HCT116 (cell line): Measurements from ENCODE around the gene DAAM2. TPM values are rescaled to one million over a fixed set of nuclear protein-coding genes. Genes with fewer than 3 reads are reported as not detected.

Experiments
- ATAC-seq: fragments of 200-7000 bp; cut with Tn5 transposase; 2 replicates; pipeline ENCODE4 v1.9.1; 2020; ENCODE audit warnings: mild to moderate bottlenecking, moderate library complexity
- BruUV-seq: library from RNA; stranded (reverse); fragments of 400-500 nt; replicated peaks from 2 replicates; lab custom pipeline; 2021; lab: Mats Ljungman, UMichigan
- CTCF ChIA-PET: fragments of 300-600 bp; sonication (Branson Sonifier 250); formaldehyde crosslinking; loops from one replicate; lab custom pipeline; 2021; ENCODE audit warnings: antibody characterized with exemption; lab: Charles Lee
- POLR2A ChIA-PET: fragments of 300-600, 350-600 bp; sonication (Branson Sonifier 250); formaldehyde crosslinking; loops from one replicate; lab custom pipeline; 2021; ENCODE audit warnings: antibody characterized with exemption; lab: Charles Lee
- RAD21 ChIA-PET, 2 experiments: fragments of 300-600 bp; sonication (Branson Sonifier 250); formaldehyde crosslinking; loops; one replicate each; lab custom pipeline; 2023; ENCODE audit warnings: low total read pairs in 2 of 2; ENCODE audit not compliant: uncharacterized antibody in 2 of 2, unreplicated experiment in 2 of 2, low non-redundant PET in 1 of 2; lab: Charles Lee
- DNase-seq: peaks from one replicate; pipeline ENCODE4 v3.0.0-alpha.2; 2010; ENCODE audit warnings: low read depth, low spot score
- H2AFZ ChIP-seq: fragments of 200-600 bp; shearing (Covaris generic), sonication (generic); 2 replicates; pipeline ENCODE4 v1.6.1; 2017; ENCODE audit warnings: low read depth, mixed run types, mixed read lengths, antibody characterized with exemption, low read length; ENCODE audit not compliant: poor library complexity, severe bottlenecking
- H3K27ac ChIP-seq: 2 replicates; pipeline ENCODE4 v1.5.1; 2012; ENCODE audit warnings: low read depth, low read length
- H3K27me3 ChIP-seq: fragments of 200-600 bp; sonication (generic); 2 replicates; pipeline ENCODE4 v1.6.1; 2016; ENCODE audit warnings: mixed run types, low read length, mixed read lengths; ENCODE audit not compliant: insufficient read depth
- H3K36me3 ChIP-seq, 2 experiments: fragments of 200-500 bp in 1 of 2; fragments of 200-600 bp in 1 of 2; sonication (Bioruptor generic) in 1 of 2; sonication (generic) in 1 of 2; 2 replicates each; pipeline versions ENCODE4 v1.5.1 to v1.6.1; 2014 to 2016; ENCODE audit warnings: low read length in 2 of 2, inconsistent platforms in 1 of 2, mixed read lengths in 1 of 2, mixed run types in 1 of 2; ENCODE audit not compliant: insufficient read depth in 2 of 2, control insufficient read depth in 1 of 2
- H3K4me1 ChIP-seq, 2 experiments: fragments of 200-600 bp in 1 of 2; sonication (generic) in 1 of 2; 2 replicates each; pipeline versions ENCODE4 v1.5.1 to v1.6.1; 2012 to 2017; ENCODE audit warnings: low read length in 2 of 2, inconsistent platforms in 1 of 2, mild to moderate bottlenecking in 1 of 2, mixed read lengths in 1 of 2, mixed run types in 1 of 2, moderate library complexity in 1 of 2; ENCODE audit not compliant: insufficient read depth in 2 of 2, control insufficient read depth in 1 of 2
- H3K4me2 ChIP-seq: fragments of 200-600 bp; sonication (generic); 2 replicates; pipeline ENCODE4 v1.6.1; 2017; ENCODE audit warnings: mixed run types, low read length, mixed read lengths
- H3K4me3 ChIP-seq, 2 experiments: fragments of 200-600 bp in 1 of 2; sonication (generic) in 1 of 2; replicated peaks in 1 of 2; 2 replicates each; pipeline ENCODE4 v1.5.1; 2011 to 2016; ENCODE audit warnings: low read length in 2 of 2, control low read depth in 1 of 2, low read depth in 1 of 2, mild to moderate bottlenecking in 1 of 2, mixed read lengths in 1 of 2, mixed run types in 1 of 2
- H3K79me2 ChIP-seq: fragments of 200-600 bp; sonication (generic); 2 replicates; pipeline ENCODE4 v1.6.1; 2017; ENCODE audit warnings: mild to moderate bottlenecking, mixed run types, low read length, moderate library complexity, mixed read lengths; ENCODE audit not compliant: insufficient read depth
- H3K9ac ChIP-seq: fragments of 200-600 bp; sonication (generic); 2 replicates; pipeline ENCODE4 v1.6.1; 2016; ENCODE audit warnings: low read length, mixed read lengths
- H3K9me2 ChIP-seq: fragments of 200-600 bp; sonication (generic), shearing (Covaris generic); 2 replicates; pipeline ENCODE4 v1.6.1; 2017; ENCODE audit warnings: mixed run types, mild to moderate bottlenecking, moderate library complexity; ENCODE audit not compliant: insufficient read depth
- H3K9me3 ChIP-seq, 2 experiments: fragments of 200-500 bp in 1 of 2; fragments of 200-600 bp in 1 of 2; sonication (Bioruptor generic) in 1 of 2; sonication (generic) in 1 of 2; 2 replicates each; pipeline ENCODE4 v1.6.1; 2014 to 2017; ENCODE audit warnings: low read length in 2 of 2, mixed read lengths in 2 of 2, inconsistent platforms in 1 of 2, low read depth in 1 of 2, mild to moderate bottlenecking in 1 of 2, mixed run types in 1 of 2, moderate library complexity in 1 of 2; ENCODE audit not compliant: control insufficient read depth in 1 of 2, insufficient read depth in 1 of 2
- H4K20me1 ChIP-seq: fragments of 200-600 bp; sonication (generic), shearing (Covaris generic); 2 replicates; pipeline ENCODE4 v1.6.1; 2017; ENCODE audit warnings: mixed run types, mild to moderate bottlenecking, moderate library complexity; ENCODE audit not compliant: insufficient read depth
- ATF3 ChIP-seq: IDR thresholded peaks from 2 replicates; pipeline ENCODE4 v1.6.1; 2012
- CBX3 ChIP-seq: IDR thresholded peaks from 2 replicates; pipeline ENCODE4 v1.6.1; 2012; ENCODE audit warnings: low read depth
- CTCF ChIP-seq, 3 experiments: fragments of 200-600 bp in 1 of 3; sonication (generic) in 1 of 3; IDR thresholded peaks in 2 of 3; conservative IDR thresholded peaks in 1 of 3; 2 replicates each; pipeline ENCODE4 v1.5.1; 2012 to 2017; ENCODE audit warnings: low read depth in 2 of 3, low read length in 2 of 3, antibody characterized with exemption in 1 of 3, borderline replicate concordance in 1 of 3, control low read depth in 1 of 3, mild to moderate bottlenecking in 1 of 3, mixed read lengths in 1 of 3, mixed run types in 1 of 3, moderate library complexity in 1 of 3; ENCODE audit not compliant: insufficient read depth in 1 of 3
- EGR1 ChIP-seq: IDR thresholded peaks from 2 replicates; pipeline ENCODE4 v1.6.1; 2012; ENCODE audit warnings: low read depth
- ELF1 ChIP-seq: IDR thresholded peaks from 2 replicates; pipeline ENCODE4 v1.6.1; 2012; ENCODE audit warnings: low read depth, borderline replicate concordance
- EZH2 ChIP-seq: fragments of 200-600 bp; sonication (generic); IDR thresholded peaks from 2 replicates; pipeline ENCODE4 v1.6.1; 2017; ENCODE audit warnings: antibody characterized with exemption, mixed run types
- EZH2phosphoT487 ChIP-seq: fragments of 200-600 bp; IDR thresholded peaks from 2 replicates; pipeline ENCODE4 v1.6.1; 2018; ENCODE audit warnings: antibody characterized with exemption, borderline replicate concordance
- FOSL1 ChIP-seq: IDR thresholded peaks from 2 replicates; pipeline ENCODE4 v1.6.1; 2012; ENCODE audit warnings: low read depth
- MAX ChIP-seq: IDR thresholded peaks from 2 replicates; pipeline ENCODE4 v1.6.1; 2012
- POLR2A ChIP-seq: IDR thresholded peaks from 2 replicates; pipeline ENCODE4 v1.7.0; 2011; ENCODE audit warnings: borderline replicate concordance; ENCODE audit not compliant: insufficient read depth, insufficient read length; ENCODE audit errors: extremely low read depth
- POLR2AphosphoS5 ChIP-seq: IDR thresholded peaks from 2 replicates; pipeline ENCODE4 v1.6.1; 2011; ENCODE audit warnings: mild to moderate bottlenecking, low read depth, low read length, moderate library complexity
- RAD21 ChIP-seq: IDR thresholded peaks from 2 replicates; pipeline ENCODE4 v1.6.1; 2012; ENCODE audit warnings: low read depth, mild to moderate bottlenecking
- REST ChIP-seq: IDR thresholded peaks from 2 replicates; pipeline ENCODE4 v1.6.1; 2012; ENCODE audit warnings: low read depth
- SIN3A ChIP-seq: IDR thresholded peaks from 2 replicates; pipeline ENCODE4 v1.6.1; 2012; ENCODE audit warnings: low read depth
- SP1 ChIP-seq: IDR thresholded peaks from 2 replicates; pipeline ENCODE4 v1.6.1; 2012; ENCODE audit warnings: low read depth
- SRF ChIP-seq: IDR thresholded peaks from 2 replicates; pipeline ENCODE4 v1.6.1; 2012; ENCODE audit warnings: low read depth
- TCF7L2 ChIP-seq: IDR thresholded peaks from 2 replicates; pipeline ENCODE4 v1.7.0; 2011; ENCODE audit warnings: borderline replicate concordance, inconsistent platforms; ENCODE audit not compliant: insufficient read depth, insufficient read length; ENCODE audit errors: extremely low read depth
- YY1 ChIP-seq: IDR thresholded peaks from 2 replicates; pipeline ENCODE4 v1.6.1; 2011; ENCODE audit warnings: low read length, low read depth, moderate library complexity, mild to moderate bottlenecking; ENCODE audit not compliant: insufficient replicate concordance; ENCODE audit errors: extremely low read depth
- ZBTB33 ChIP-seq: IDR thresholded peaks from 2 replicates; pipeline ENCODE4 v1.6.1; 2011; ENCODE audit warnings: mild to moderate bottlenecking, low read length, moderate library complexity; ENCODE audit not compliant: insufficient replicate concordance; ENCODE audit errors: extremely low read depth
- ZFX ChIP-seq: fragments of 450-650 bp; IDR thresholded peaks from 2 replicates; pipeline ENCODE4 v1.6.1; 2017
- intact Hi-C: fragments of 100-400 bp; cut with micrococcal nuclease; formaldehyde crosslinking; loops from 2 replicates; pipeline ENCODE4 v1.10.0; 2022
- total RNA-seq: library from RNA; stranded (reverse); gene quantifications from one replicate; pipeline ENCODE4 v1.2.1, GENCODE V29; 2021; ENCODE audit not compliant: unreplicated experiment

The DAAM2 gene
- total RNA-seq, 1 experiment from 2014 or later = not detected

- H2AFZ ChIP-seq = no peak overlapping the region
- ChIA-PET RAD21 (no interaction called here), POLR2A (no interaction called here), CTCF (no interaction called here)
- peaks cover 80% of the 10 kb centered on the region for H3K27me3 ChIP-seq
- H3K9me3 ChIP-seq = no peaks in the 10 kb centered on the region
- H3K79me2 ChIP-seq = no peaks in the 10 kb centered on the region
- no peak for ATAC-seq
- H4K20me1 ChIP-seq = no peaks in the 10 kb centered on the region
- no peaks in the 10 kb centered on the region for H3K36me3 ChIP-seq
- H3K9ac ChIP-seq = no peak overlapping the region
- H3K4me2 ChIP-seq = no peak overlapping the region
- intact Hi-C loops = no loop called here
- H3K27ac ChIP-seq = no peak overlapping the region
- no peak for TF ChIP-seq REST
- TF ChIP-seq POLR2A = no peak
- TF ChIP-seq ZFX = no peak
- no peak for TF ChIP-seq CBX3
- no peak for TF ChIP-seq POLR2AphosphoS5
- no peak for TF ChIP-seq EGR1
- TF ChIP-seq ELF1 = no peak
- no peak for TF ChIP-seq EZH2
- no peak for TF ChIP-seq TCF7L2
- TF ChIP-seq CTCF (IDR thresholded peaks at IDR 0.05 in 2 of 3, conservative IDR thresholded peaks at IDR 0.05 in 1 of 3; ENCODE audit: borderline replicate concordance in 1 of 3, insufficient read depth in 1 of 3, low read depth in 2 of 3, low read length in 2 of 3) = no peak
- TF ChIP-seq SP1 = no peak
- TF ChIP-seq FOSL1 = no peak
- no peak for TF ChIP-seq SRF
- no peak for TF ChIP-seq ATF3
- TF ChIP-seq ZBTB33 = no peak
- TF ChIP-seq RAD21 = no peak
- no peak for TF ChIP-seq SIN3A
- no peak for TF ChIP-seq EZH2phosphoT487
- TF ChIP-seq MAX = no peak
- TF ChIP-seq YY1 = no peak
- TF ChIP-seq, all 23 proteins: peak for 0
- no peaks in the 10 kb centered on the region for H3K4me1 ChIP-seq
- no peak for DNase-seq
- H3K9me2 ChIP-seq = no peaks in the 10 kb centered on the region
- H3K4me3 ChIP-seq = no peak overlapping the region
- BruUV-seq = no TSS peak
These were observed 16.8 kb downstream of the DAAM2 start for GRCh38 chr6:39808964-39809363.
